Right renal cortex interstitium (tissue), 3 donors: Measurements from ENCODE around the gene UCK2. TPM values are rescaled to one million over a fixed set of nuclear protein-coding genes. Genes with fewer than 3 reads are reported as not detected.
A peak's percentile ranks its signal among the peaks of the same experiment; 100 is the strongest.

Experiments
- DNase-seq, 3 donors: peaks; one replicate each; pipeline ENCODE4 v3.0.0-alpha.2; 2013; ENCODE audit warnings: low read depth in 3 of 3, low spot score in 2 of 3
- polyA plus RNA-seq, 3 donors: library from polyadenylated mRNA; unstranded; fragments of 120-200 nt; gene quantifications; one replicate each; pipeline ENCODE4 v1.2.1, GENCODE V29; 2013; ENCODE audit not compliant: insufficient read length in 3 of 3

Gene UCK2
- polyA plus RNA-seq, 3 donors = 18.7 to 21.7 (median 21.2) TPM

DNA sequence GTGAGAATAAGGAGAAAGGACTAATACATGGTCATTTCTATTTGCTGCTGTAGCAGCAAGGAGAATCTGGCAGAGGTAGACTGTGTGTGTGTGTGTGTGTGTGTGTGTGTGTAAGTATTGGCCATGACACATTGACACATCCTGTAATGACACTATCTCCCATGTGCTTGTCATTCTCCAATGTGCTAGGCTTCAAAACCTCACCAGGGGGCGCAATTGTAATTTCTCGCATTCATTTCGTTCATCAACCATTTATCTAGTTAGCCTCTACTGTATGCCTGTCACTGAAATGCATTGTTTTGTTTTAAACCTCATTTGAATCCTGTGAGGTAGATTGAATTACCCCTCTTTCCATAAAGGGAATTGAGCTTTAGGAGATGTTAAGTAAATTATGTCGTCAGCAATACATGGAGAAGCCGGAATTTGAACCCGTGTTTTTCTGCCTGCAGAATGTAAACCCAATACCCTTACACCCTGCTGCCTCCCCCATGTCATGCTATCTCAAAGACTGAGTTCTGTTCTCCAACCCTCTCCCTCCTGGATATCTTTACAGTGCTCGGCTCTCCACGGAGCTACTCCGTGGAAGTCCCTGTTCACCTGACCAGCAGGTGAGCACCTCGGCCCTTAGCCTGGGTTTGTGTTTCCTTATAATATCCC lies 100.8 kb downstream of the UCK2 start:
- DNase-seq = peak in 1 of 3 donors; percentile 32

DNA sequence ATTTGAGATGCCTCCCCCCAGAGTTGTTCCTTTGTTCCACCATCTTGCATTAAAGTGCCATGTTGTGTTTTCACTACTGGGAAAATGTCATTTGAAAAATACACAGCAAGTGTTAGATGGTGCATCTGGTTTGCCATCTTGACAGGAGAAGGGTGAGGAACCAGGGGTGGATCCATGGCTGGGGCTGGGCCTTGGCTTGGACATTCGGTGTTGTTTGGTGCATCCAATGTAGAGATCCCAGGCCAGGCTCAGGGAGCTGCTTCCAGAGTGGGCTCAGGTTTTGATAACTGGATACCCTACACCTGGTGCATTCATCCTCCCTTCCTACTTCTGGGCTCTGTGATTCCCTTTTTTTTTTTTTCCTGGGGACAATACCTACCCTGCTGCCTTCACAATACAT lies 103.5 kb downstream of the UCK2 start:
- DNase-seq = no peak

DNA sequence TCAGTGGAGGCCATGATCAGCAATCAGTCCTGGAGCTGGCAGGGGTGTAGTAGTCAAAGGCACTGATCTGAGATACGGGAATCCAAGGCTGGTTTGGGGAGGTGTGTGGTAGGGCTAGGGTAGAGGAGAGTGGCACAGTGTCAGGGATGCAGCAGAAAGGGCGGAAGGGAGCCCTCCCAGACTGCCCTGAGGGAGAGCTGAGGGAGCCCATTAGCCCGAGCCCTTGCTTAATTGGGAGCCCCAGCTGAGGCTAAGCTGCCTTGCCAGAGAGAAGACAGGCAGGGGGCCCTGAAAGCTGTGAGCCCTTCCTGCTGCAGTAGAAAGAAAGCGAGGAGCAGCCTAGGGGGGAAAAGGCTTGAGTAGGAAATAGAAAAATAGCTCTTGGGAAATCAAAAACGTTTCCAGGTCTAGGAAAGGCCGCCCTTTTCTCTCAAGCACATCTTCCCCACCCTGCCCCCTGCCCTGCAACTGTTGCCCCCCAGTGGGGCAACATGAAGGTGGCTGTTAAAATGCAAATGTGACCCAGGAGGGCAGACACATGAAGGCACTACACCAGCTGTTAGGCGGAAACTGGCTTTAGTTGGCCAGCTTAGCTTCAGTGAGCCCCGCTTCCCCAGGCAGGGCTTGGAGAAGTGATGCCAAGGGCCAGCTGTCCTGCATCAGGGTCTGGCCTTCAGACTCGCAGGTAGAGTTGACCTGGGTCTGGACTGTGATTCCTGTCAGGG lies 106.2 kb downstream of the UCK2 start:
- DNase-seq = no peak

DNA sequence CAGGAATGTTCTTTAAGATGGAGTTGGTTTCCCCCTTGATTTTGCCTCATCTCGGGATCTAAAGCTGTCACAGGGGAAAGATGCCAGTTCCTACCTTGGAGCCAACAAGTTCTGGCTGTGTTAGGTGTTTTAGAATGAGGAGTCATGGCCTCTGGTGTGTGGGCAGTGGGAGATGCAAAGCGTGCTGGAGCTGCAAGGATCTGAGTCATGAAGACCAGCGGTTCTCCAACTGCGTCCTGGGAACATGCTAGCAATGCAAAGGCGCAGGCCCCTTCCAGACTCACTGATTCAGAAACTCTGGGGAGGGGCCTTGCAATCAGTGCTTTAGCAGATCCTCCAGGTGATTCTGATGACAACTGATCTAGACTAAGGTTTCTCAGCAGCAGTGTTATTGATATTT lies 109.1 kb downstream of the UCK2 start:
- no peak for DNase-seq

DNA sequence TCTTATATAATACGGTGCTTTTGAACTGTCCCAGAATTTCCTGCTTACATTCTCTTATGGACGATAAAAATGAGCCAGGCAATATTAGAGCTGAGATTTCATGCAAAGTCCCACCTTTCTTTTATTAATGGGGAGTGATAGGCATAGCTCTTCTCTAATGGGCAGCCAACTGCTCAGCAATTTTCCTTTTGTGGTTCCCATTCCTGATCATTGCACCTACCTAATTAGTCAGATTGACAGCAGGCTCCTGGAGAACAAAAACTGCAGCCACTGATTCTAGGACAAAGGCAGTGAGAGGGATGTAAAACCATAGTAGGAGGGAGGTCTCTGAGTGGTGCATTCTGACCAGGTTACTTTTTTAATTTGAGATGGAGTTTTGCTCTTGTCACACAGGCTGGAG lies 110.4 kb downstream of the UCK2 start:
- no peak for DNase-seq

DNA sequence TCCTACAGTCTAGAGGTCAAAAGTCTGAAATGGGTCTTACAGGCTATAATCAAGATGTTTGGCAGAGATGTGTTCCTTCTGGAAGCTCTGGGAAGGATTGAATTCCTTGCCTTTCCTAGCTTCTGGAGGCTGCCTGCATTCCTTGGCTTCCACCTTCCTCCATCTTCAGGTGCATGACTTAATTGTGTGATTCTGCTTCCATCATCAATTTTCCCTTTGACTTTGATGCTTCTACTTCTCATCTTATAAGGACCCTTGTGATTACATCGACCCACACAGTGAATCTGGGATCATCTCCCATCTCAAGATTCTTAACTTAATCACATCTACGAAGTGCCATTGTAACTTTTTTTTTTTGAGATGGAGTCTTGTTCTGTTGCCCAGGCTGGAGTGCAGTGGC lies 111.4 kb downstream of the UCK2 start:
- no peak for DNase-seq

DNA sequence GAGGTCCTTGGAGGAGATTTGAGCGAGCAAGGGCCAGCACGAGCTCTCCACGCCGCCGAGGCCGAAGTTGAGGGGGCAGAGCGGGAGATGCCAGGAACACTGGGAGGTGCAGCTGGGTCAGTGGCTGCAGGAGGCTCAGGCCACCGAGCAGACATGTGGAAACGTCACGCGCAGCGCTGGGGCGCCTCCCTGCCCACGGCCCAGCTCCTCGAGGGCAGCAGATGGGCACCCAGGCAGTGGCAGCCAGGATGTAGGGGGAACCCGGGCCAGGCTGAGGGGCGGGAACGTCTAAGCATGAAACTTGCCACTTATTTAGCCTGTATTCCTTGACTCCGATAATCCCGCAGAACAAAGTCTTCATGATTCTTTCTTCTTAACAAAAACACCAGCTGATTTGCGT lies 114.1 kb downstream of the UCK2 start:
- DNase-seq = no peak

DNA sequence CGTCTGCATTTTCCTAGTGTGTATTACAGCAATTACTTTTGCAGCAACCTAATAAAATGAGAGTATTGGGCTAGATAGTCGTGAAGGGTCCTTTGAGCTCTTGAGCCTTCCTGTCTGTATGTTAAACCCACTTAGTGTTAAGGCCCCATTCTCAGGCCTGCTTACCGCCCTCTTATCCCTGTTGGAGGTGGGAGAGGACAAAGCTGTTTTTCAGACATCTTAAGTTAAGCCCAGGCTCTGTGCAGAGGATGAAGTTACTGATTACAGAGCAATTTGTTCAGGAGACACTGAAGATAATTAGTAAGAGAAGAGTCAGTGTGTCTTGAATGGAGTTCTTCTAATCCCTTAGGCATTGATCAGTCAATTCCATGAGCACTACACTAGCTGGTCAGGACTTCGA lies 114.6 kb downstream of the UCK2 start:
- no peak for DNase-seq

DNA sequence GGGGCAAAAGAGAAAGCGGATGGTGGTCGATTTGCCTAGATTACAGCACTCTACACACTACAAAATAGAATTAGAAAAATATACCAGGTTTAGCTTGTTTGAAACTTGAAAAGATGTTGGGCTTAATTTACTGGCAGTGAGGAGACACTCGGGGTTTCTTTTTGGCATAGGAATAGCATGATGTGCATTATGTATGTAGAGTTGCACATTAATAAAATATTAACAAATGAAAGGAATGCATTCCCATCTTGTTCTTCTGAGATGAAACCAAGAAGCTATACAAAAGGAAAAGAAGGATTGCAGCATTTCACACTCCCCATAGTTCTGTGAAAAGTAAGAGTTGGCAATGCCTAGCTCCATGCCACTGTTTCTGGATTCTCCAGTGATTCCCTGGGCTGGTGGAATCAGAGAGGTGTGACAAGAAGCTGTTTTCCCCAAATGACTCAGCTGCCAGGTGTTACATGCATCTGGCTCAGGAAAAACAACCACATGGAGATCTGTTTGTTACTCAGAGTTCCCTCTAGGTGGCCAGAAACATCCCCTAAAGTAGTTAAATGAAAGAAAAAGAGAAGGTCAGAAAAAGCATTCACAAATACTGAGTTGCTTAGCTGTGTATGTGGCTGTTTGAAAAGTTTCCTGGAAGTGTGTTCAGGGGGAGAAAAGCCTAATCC lies 115.6 kb downstream of the UCK2 start:
- DNase-seq = no peak

DNA sequence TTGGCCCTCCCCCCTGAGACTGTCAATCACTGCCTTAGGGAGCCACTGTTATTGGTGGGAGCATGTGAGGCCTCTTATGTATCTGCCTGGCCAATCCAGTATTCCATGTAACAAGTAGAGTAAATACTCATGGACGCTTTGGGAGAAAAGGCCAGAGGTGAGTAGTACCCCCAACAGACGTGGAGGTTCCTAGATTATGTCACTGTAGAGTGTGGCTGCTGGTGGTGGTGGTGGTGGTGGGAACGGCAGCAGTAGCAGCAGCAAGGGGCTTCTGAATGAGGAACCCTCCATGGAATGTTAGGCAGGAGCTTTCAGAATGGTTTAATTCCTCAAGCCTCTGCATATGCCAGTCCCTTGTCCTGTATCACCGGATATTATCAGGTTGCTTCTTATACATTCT lies 118.5 kb downstream of the UCK2 start:
- DNase-seq = no peak

DNA sequence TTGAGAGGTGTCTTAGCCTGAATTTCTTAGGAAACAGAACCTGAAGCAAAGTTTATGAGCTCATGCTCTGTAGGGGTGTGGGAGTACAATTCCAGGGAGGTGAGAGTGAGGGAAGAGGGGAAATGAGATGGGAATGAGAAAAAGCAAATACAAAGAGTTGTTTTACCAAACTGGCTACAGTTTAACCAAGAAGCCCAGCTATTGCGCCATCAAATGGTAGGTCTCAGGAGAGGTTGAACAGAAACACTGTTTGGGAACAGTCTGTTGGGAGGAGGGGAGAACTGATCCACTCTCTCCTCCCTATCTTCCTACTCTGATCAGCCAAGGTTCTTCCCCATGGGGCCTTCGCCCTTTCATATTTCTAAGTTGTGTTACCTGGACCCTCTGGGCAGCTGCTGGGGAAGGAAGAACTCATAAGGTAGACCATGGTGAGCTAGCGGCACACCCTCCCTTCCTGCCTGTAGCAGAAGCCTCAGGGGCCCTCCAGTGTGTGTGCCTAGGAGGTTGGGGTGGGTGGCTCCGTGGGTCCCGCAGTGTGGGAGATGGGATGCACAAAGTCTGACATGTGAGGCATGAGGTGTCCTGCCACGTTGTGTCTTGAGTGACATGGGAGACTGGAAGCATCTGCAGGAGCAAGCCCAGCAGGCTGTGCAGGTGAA lies 120.5 kb downstream of the UCK2 start:
- DNase-seq = no peak

DNA sequence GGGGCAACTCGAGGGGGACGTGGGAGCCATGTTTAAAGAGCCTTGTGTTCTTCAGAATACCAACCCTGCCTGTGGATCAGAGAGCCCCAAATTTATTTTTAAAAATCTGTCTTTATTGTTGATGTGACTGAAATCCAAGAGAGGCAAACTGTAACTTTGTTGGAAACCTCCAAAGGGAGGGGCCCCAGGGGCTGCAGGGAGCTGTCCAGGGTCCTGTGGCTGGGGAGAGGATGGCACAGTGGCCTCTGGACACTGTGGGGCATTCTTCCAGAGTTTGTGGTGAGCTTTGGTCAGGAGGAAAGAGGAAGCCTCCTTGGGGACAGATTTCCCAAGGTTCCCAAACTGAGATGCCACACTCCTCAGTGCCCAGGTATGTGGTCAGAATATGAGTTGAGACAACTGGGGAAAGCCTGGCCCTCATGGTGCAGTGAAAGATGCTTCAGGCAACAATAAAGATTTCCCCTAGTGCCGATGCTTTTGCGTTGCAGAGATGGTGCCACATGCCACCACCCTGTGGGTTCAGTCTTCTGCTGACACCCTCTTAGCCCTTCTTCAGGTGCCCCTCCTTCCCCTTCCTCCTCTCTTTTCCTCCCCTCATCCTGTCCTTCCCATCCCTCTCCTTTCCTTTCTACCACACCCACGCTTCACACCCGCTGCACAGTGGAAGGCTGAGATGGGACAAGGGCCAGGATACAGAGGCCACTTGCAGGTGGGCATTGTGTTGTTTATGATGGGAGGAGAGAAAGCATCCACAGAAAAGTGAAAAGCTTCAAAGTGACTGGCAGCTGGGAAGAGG lies 122.1 kb downstream of the UCK2 start:
- DNase-seq = peak in 1 of 3 donors; percentile 32

DNA sequence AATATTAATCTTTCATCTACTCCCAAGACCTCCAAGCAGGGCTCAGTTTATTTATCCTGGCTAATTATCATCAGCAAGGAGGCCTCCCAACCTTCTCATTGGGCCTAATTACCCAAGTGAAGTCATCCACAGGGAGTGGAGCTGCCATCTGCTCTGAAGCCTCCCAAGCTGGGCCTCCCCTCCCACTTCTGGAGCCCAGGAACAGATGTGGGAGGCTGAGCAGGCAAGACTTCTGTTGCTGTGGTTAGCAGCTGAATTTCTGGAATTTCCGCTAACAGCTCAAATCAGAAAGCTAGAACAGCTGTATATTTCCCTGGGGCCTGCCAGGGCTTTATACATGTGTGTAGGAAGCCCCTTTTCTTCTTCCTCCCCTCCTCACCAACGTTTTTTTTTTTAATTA lies 127.5 kb downstream of the UCK2 start:
- DNase-seq = peak in 1 of 3 donors; percentile 25

DNA sequence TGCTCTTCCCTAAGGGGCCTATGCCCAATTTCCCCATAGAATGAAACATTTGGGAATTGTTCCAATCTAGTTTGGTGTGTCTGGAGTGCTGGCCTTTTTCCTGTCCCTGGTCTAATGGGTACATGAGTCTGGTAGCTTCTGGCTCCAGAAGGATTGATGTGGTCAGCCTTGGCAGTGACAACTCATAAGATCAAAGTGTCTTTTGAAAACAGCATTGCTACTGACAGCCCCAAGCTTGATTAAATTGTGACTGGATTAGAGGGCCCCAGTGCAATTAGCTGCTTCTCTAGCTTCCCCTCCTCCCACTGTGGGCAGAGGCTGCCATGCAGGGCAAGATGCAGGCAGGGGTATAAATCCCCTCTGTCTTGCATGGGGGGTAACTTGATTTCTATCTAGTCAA lies 130.9 kb downstream of the UCK2 start:
- DNase-seq = no peak

DNA sequence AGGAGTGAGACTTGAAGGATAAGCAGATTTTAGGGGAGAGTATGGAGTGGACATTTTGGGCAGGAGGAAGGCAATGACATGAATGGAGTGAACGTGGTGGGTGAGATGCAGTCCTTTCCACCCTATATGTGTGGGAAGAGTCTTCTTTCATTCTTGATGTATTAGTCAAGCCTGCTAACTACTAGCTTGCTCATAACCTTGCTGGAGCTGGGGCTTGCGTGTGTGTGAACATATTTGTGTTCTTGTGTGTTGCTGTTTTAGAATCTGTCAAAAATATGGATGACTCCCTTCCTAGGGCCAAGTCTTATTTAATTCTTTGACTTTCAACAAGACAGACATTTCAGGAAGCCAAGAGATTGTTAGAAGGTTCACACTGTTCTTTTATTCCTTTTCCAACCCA lies 132.7 kb downstream of the UCK2 start:
- DNase-seq = no peak

DNA sequence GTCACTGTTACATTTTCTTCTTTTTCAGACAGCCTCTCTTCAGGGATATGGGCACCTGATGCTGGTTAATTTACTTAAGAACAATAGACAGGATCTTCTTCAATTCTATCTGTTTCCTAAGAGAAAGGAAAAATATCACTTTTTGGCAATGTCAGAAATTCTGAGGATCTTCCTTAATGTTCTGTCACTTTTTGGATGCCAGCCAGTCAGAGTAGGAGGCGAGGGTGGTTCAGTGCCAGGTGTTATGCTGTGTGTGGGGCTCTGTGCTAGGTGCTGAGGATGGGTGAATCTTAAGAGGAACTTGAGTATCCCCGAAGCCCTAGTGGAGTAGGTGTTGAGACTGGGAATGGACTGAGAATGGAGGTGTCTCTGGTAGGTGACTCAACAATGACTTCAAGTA lies 133.5 kb downstream of the UCK2 start:
- no peak for DNase-seq

Other genes starting within 250 kb of the UCK2 start
- gene MGST3, start 196.4 kb upstream of the UCK2 start, polyA plus RNA-seq = 100 to 1,000 TPM; 203 to 231 (median 217) TPM
- gene ALDH9A1, start 129.1 kb upstream of the UCK2 start, polyA plus RNA-seq = 100 to 1,000 TPM; 123 to 131 (median 127) TPM
- 100 to 1,000 TPM; 192 to 202 (median 194) TPM for gene TMCO1, start 58.7 kb upstream of the UCK2 start, polyA plus RNA-seq